ENCODE measurements around the gene SCAI. TPM values are rescaled to one million over a fixed set of nuclear protein-coding genes. Genes with fewer than 3 reads are reported as not detected.

SCAI gene
- total and polyA plus RNA-seq, 12 donors: 0.51 to 4.4 (median 3.5) TPM

DNA sequence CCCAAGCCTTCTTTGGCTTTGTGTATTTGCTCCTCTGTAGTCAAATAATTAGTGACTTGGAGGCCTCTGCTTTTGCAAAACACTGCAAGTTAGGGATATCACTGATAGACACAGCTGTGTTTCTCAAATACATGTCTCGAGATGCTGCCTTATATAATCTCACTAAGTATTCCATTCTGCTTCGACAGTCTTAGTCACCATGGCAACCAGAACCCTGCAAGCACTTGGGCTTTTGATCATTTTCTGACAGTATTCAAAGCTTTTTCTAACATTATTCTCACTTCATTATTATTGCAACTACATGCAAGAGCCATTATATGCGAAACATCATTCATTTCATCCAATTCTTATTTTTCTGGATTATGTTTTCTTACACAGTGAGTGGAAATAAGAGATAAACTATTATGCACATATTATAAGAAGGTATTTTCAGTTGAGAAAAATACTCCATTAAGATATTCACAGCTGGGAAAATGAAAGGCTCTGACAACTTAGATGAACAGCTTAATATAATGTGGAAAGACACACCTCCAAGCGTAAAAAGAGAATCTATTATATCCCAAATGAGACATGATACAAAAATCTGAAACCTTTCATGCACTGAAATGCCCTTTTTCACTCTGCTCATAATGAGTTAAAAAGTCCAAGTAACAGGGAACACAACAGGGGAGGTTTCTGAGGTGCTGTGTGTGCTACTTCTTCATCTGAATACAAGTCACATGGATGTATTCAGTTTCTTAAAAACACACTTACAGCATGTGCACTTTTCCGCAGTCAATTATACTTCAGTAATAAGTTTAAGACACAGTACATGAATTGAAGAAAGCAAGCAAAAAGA, 93.9 kb downstream of the SCAI start:
- Histone ChIP-seq H3K4me3 (no peak overlapping the region), H3K36me3 (peaks cover 0 to 18% (median 0%) of the 10 kb centered on the region in 9 donors), H3K4me1 (no peaks in the 10 kb centered on the region), H3K27ac (no peak overlapping the region), H3K9me3 (peaks cover 0 to under 1% (median 0%) of the 10 kb centered on the region in 11 donors), H3K27me3 (no peaks in the 10 kb centered on the region)
- intact Hi-C loops (cut with DNase I): loop anchor here in 1 of 10 donors (10.0 kb wide), 1 partner anchor 55 kb away; no protein-coding TSS in a partner anchor
- no peak for TF ChIP-seq CTCF (IDR thresholded peaks at IDR 0.05)
- 89 to 90% methylated on average over 5 of the region's 5 CpGs for WGBS, 2 donors
- no peak for ATAC-seq
- no peak for DNase-seq

DNA sequence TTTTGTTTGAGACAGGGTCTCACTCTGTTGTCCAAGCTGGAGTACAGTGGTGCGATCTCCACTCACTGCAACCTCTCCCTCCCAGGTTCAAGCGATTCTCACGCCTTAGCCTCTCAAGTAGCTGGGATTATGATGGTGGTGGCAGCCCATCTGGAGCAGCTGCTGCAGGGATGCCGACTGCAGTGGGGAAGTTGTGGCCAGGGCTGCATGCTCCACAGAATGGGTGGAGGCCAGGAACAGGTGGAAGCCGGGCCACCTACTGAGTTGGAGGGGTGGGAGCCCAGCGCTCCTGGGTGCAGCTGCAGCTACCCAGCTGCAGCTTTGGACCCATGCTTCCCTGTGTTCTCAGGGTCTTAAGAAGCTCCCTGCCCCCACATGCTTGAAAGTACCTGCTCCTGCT, 99.7 kb downstream of the SCAI start:
- ATAC-seq: no peak
- H3K27ac ChIP-seq: no peak overlapping the region
- intact Hi-C loops (cut with DNase I): no loop called here
- no peak for DNase-seq
- TF ChIP-seq CTCF (IDR thresholded peaks at IDR 0.05): no peak
- H3K4me3 ChIP-seq: no peak overlapping the region
- WGBS, 2 donors: 95 to 98% methylated on average over 6 of the region's 6 CpGs
- peaks cover 0 to 7% (median 0%) of the 10 kb centered on the region in 9 donors for H3K36me3 ChIP-seq
- H3K9me3 ChIP-seq: peaks cover 0 to 4% (median 0%) of the 10 kb centered on the region in 11 donors
- H3K4me1 ChIP-seq: no peaks in the 10 kb centered on the region
- no peaks in the 10 kb centered on the region for H3K27me3 ChIP-seq

GRCh38 chr9:125043148-125043547, 100.2 kb downstream of the SCAI start:
- Histone ChIP-seq H3K36me3 (peaks cover 0 to 7% (median 0%) of the 10 kb centered on the region in 9 donors), H3K9me3 (peaks cover 0 to 4% (median 0%) of the 10 kb centered on the region in 11 donors), H3K27me3 (no peaks in the 10 kb centered on the region), H3K4me3 (no peak overlapping the region), H3K27ac (no peak overlapping the region), H3K4me1 (no peaks in the 10 kb centered on the region)
- WGBS, 2 donors: 97 to 100% methylated on average over 3 of the region's 3 CpGs
- ATAC-seq: no peak
- TF ChIP-seq CTCF (IDR thresholded peaks at IDR 0.05): no peak
- intact Hi-C loops (cut with DNase I): no loop called here
- DNase-seq: no peak

DNA sequence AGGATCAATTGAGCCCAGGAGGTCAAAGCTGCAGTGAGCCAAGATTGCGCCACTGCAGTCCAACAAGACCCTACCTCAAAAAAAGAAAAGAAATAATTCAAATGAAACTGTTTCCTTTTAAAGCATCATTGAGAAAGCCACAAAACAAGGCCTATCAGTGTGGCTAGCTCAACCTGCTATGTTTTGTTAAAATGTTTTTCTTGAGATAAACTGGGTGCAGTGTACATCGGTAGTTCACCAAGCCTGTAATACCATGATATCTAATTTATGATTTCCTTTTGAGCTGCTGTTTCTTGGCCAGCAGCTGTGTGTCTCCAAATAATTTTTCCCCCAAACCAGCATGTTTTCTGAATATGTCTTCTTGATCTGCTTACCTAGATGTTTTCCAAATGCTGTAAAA, 105.2 kb downstream of the SCAI start:
- Histone ChIP-seq H3K4me1 (no peaks in the 10 kb centered on the region), H3K27me3 (no peaks in the 10 kb centered on the region), H3K4me3 (no peak overlapping the region), H3K9me3 (no peaks in the 10 kb centered on the region), H3K36me3 (no peaks in the 10 kb centered on the region), H3K27ac (no peak overlapping the region)
- DNase-seq: no peak
- no peak for ATAC-seq
- intact Hi-C loops (cut with DNase I): no loop called here
- TF ChIP-seq CTCF (IDR thresholded peaks at IDR 0.05): no peak
- WGBS, 2 donors: 79 to 88% methylated on average over 2 of the region's 2 CpGs
